ENCODE results near the gene POMT2.
A peak's percentile ranks its signal among the peaks of the same experiment; 100 is the strongest.
"Not testable (repeated sequence)": the region's sequence is repeated elsewhere in the genome, so short reads cannot be mapped to it uniquely, and the experiment has no call there.

POMT2 gene

GRCh38 chr14:77325746-77326094, 5.0 kb upstream of the POMT2 start:
- H3K4me3 ChIP-seq (ENCODE audit: low read depth, low read length) = no peak overlapping the region
- DNase-seq (ENCODE audit: low read depth) = no peak

DNA sequence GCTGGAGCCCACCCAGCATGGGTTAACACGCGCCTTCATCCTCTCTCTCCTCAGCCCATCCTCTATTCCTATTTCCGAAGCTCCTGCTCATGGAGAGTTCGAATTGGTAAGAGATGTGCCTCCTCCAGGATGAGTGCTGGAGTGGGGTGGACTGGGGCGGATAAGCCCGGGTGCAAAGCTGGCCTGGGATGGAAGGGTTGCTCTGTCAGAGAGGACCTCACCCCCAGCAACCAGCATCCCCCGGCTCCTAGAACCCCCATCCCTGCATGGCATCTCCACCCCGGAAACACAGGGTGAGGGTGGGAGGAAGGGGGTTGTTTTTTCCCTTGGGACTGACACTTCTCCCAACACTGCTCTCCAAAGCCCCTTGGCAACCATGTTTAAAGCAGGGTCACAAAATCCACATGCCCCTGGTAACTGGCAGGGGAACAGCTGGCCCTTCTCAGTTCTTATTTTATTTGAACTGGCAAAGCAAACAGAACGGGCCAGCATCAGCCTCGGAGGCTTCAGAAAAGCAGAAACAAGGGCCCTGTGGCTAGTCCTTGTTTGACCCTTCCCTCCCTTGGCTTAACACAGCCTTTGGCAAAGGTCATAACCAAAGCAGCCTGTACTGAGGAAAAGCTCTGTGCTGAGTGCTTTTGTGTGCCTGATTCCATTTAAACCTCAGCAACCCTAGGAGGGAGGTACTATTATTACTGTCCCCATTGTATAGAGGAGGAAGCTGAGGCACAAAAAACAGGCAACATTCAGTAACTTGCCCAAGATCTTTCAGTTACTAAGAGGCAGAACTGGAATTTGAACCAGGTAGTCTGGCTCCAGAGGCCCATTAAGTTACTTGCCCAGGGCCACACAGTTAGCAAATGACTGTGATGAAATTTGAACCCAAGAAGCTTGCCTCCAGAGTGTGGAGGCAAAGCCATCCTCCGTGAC, 4.4 kb upstream of the POMT2 start:
- no peak for DNase-seq (ENCODE audit: low read depth)
- H3K4me3 ChIP-seq (ENCODE audit: low read depth, low read length) = no peak overlapping the region

DNA sequence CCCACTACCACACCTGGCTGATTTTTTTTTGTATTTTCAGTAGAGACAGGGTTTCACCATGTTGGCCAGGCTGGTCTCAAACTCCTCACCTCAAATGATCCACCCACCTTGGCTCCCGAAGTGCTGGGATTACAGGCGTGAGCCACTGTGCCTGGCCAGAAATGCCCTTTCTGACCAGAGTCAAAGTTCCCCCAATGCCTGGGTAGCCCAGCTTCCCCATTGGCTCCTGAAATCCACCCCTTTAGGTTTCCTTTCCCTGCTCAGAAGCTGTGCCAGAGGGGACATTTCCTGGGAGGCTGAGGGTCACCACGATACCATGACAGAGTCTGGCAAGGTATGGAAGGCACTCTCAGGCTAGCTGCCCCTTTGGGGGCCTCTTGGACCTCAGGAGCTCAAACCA, 3.6 kb upstream of the POMT2 start:
- no peak for DNase-seq (ENCODE audit: low read depth)

DNA sequence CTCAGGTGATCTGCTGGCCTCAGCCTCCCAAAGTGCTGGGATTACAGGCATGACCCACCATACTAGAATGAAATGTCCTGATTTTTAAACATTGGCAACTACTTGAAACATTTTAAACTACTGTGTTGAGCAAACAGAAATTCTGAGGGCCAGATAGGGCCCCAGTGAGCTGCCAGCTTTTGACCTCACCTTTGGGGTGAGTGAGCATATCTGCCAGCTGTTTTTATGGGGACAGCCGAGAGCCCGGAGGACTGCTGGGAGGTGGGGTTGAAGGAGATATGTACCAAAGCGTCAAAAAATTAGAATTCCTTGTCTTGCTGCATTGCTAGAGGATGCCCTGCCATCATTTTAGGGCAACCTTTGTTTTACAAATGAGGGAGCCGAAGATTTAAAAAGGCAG, 2.9 kb upstream of the POMT2 start:
- no peak overlapping the region for H3K4me3 ChIP-seq (ENCODE audit: low read depth, low read length)
- no peak for DNase-seq (ENCODE audit: low read depth)

More for the DNA sequence above, 3.6 kb upstream of the POMT2 start:
- H3K4me3 ChIP-seq (ENCODE audit: low read depth, low read length) = no peak overlapping the region

GRCh38 chr14:77322951-77323350, 2.3 kb upstream of the POMT2 start:
- DNase-seq (ENCODE audit: low read depth) = no peak
- H3K4me3 ChIP-seq (ENCODE audit: low read depth, low read length) = no peak overlapping the region

GRCh38 chr14:77322250-77322902, 1.7 kb upstream of the POMT2 start:
- no peak for DNase-seq (ENCODE audit: low read depth)
- peak overlapping the region; percentile 97 for H3K4me3 ChIP-seq (ENCODE audit: low read depth, low read length)

GRCh38 chr14:77319422-77319821, 1.3 kb downstream of the POMT2 start:
- H3K4me3 ChIP-seq (ENCODE audit: low read depth, low read length) = peak overlapping the region; percentile 97

DNA sequence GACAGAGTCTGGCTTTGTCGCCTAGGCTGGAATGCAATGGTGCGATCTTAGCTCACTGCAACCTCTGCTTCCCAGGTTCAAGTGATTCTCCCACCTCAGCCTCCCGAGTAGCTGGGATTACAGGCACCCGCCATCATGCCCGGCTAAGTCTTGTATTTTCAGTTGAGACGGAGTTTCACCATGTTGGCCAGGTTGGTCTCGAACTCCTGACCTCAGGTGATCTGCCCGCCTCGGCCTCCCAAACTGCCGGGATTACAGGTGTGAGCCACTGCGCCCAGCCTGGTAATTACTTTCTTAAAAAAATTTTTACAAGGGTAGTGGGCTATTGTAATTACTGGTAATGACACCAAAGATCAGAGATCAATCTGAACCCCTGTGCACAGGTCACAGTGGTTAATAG, 1.9 kb downstream of the POMT2 start:
- DNase-seq (ENCODE audit: low read depth); H3K4me3 ChIP-seq (ENCODE audit: low read depth, low read length): not testable (repeated sequence)

More at GRCh38 chr14:77319422-77319821, 1.3 kb downstream of the POMT2 start:
- DNase-seq (ENCODE audit: low read depth) = no peak

GRCh38 chr14:77318006-77318553, 2.6 kb downstream of the POMT2 start:
- no peak overlapping the region for H3K4me3 ChIP-seq (ENCODE audit: low read depth, low read length)
- DNase-seq (ENCODE audit: low read depth) = no peak

- no peak overlapping the region for H3K4me3 ChIP-seq (ENCODE audit: low read depth, low read length)
- no peak for DNase-seq (ENCODE audit: low read depth)
Measured at GRCh38 chr14:77316872-77317301, 3.8 kb downstream of the POMT2 start.

DNA sequence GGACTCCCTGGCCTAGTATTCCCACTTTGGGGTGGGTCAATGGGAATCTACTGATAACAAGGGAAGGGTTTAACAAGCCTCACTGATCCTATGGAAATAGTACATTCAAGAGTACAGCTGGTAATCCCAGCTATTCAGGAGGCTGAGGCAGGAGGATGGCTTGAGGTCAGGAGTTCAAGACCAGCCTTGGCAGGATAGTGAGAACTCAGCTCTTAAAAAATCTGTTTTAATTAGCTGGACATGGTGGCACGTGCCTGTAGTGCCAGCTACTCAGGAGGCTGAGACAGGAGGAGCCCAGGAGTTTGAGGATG, 4.5 kb downstream of the POMT2 start:
- DNase-seq (ENCODE audit: low read depth) = no peak
- no peak overlapping the region for H3K4me3 ChIP-seq (ENCODE audit: low read depth, low read length)

GRCh38 chr14:77314539-77315457, 5.9 kb downstream of the POMT2 start:
- H3K4me3 ChIP-seq (ENCODE audit: low read depth, low read length) = no peak overlapping the region
- DNase-seq (ENCODE audit: low read depth) = no peak

GRCh38 chr14:77314043-77314442, 6.6 kb downstream of the POMT2 start:
- peak; percentile 90 for DNase-seq (ENCODE audit: low read depth)
- H3K4me3 ChIP-seq (ENCODE audit: low read depth, low read length) = no peak overlapping the region

GRCh38 chr14:77313371-77313770, 7.3 kb downstream of the POMT2 start:
- DNase-seq (ENCODE audit: low read depth) = no peak
- H3K4me3 ChIP-seq (ENCODE audit: low read depth, low read length) = no peak overlapping the region

DNA sequence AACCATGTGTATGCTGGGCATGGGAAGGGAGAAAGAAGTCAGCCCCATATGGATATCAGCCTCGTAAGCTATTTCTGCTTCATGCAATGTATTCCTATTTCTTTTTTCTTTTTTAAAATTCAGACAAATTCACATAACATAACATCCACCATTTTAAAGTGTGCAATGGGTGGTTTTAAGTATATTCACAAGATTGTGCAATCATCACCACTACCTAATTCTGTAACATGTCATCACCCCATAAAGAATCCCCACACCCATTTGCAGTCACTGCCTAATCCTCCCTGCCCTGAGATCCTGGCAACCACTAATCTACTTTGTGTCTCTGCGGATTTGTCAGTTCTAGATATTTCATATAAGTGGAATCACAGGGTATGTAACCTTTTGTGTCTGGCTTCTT, 9.5 kb downstream of the POMT2 start:
- no peak overlapping the region for H3K4me3 ChIP-seq (ENCODE audit: low read depth, low read length)
- peak; percentile 65 for DNase-seq (ENCODE audit: low read depth)

- no peak overlapping the region for H3K4me3 ChIP-seq (ENCODE audit: low read depth, low read length)
- no peak for DNase-seq (ENCODE audit: low read depth)
Measured at GRCh38 chr14:77310026-77310425, 10.7 kb downstream of the POMT2 start.

GRCh38 chr14:77309131-77309530, 11.6 kb downstream of the POMT2 start:
- H3K4me3 ChIP-seq (ENCODE audit: low read depth, low read length) = no peak overlapping the region
- DNase-seq (ENCODE audit: low read depth) = no peak

- no peak for DNase-seq (ENCODE audit: low read depth)
- H3K4me3 ChIP-seq (ENCODE audit: low read depth, low read length) = no peak overlapping the region
Measured at GRCh38 chr14:77306851-77307496, 13.7 kb downstream of the POMT2 start.

DNA sequence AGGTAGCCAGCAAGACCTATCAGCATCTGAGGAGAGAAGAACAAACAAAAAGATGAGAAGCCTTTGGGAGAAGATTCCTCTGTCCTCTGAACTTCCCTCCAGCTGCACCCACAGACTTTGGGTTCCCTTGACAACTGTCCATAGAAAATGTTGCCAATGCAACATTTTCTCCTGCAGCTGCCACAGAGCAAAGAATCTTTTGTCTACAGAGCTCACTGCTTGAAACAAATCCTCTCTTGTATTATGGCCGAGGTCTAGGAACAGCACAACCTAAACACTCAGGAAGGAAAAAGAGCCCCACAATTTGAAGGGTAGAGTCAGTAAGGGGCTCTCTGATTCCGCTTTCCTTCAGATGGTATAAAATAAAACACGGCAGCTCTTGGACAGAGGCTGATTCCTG, 14.3 kb downstream of the POMT2 start:
- DNase-seq (ENCODE audit: low read depth) = no peak
- H3K4me3 ChIP-seq (ENCODE audit: low read depth, low read length) = no peak overlapping the region

All from skeletal muscle cell (primary cell).